Activated CD4-positive, alpha-beta T cell treated with anti-CD3 and anti-CD28 coated beads, Interleukin-2, amount 50 U/mL, for 16 hours (primary cell): Measurements from ENCODE around the gene GPHB5.
"Not testable (repeated sequence)": the region's sequence is repeated elsewhere in the genome, so short reads cannot be mapped to it uniquely, and the experiment has no call there.

Experiments
- DNase-seq: peaks from one replicate; pipeline ENCODE4 v3.0.0-alpha.2; 2020

Gene GPHB5

DNA sequence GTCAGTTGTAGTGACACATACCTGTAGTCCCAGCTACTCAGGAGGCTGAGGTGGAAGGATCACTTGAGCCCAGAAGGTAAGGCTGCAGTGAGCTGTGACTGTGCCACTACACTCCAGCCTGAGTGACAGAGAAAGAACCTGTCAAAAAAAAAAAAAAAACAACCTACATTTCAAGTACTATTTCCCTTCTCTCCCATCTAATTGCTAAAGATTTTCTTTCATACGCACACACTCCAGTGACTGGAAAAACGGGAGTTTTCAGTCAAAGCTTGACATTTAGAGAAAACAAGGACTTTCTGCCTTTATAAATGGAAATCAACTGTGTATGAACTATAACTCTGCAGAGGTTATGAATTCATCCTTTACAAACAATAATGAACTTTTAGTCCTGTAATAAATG lies 25.9 kb downstream of the GPHB5 start:
- no peak for DNase-seq

DNA sequence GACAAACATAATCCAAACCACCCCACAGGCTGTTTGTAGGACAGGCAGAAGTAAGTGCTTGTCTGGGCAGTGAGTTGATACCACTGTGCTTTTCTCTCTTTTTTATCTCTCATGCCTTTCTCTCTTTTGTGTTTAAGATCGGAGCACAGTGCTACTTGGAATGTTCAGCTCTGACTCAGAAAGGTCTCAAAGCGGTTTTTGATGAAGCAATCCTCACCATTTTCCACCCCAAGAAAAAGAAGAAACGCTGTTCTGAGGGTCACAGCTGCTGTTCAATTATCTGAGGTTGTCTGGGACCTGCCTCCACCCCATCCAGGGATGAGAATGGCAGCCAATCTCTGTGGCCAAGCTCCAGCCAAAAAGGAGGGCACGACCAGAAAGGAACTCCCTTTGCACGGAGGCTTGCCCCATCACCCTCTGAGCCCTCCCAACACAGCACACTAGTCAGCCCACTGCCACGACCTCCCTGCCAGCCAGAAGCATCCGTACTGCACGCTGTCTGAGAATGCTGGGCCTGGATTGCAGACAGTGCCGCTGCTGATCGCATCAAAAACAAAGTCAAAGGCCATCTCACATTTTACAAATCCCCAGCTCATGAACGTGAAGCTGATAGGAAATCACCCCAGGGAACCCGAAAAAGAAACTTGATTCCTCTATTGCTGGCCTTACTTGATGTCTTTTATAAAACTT lies 27.8 kb downstream of the GPHB5 start:
- no peak for DNase-seq

DNA sequence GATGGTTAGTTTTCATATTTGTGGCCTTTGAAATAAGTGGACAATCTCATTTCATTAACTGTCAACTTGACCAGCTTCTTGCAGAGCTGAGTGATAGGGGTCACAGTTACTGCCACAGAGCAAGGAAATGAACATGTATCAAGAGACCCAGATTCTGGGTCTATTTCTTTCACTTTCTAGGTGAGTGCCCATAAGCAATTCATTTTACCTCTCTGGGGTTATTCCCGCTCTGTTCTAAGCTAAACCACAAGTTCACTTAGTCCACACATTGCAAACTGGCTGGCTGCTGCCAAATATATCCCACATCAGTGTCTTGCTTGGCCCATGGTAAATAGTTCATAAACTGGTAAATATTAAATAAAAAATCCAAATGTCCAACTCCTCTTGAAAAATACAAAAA lies 29.9 kb downstream of the GPHB5 start:
- no peak for DNase-seq

DNA sequence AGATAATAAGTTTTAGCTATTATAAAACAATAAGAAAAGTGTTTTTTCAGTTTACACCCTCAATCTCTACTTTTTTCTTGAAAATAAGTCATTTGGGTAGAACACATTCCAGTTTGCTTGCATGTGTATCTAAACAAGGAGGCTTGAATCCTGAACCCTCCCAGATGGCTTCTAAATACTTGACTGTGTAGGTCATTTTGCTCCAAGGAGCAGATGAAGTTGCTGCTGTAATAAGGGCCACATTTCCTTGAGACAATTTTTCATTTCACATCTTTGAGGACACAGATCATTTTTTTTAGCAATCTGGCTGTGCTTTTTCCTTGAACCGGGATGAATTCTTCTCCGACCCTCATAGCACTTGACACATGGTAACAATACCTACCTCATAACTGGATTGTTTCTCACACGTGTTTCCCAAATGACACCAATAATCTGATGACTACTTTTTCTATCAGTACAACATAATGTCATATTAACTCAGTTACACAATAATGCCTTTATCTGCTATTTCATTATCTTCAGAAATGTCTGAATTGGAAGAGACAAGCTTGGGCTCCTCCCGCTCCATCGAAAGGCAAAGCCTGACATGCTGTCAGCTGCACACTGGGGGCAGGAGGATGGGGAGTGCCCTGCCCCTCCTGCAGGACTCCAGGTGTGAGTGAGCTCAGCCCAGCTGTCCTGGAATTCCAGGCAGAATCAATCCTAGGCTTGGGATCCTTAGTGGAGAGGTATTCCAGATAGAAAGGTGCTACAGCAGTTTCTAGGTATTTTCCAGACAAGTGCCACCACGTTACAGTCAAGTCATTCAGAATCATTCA lies 30.9 kb downstream of the GPHB5 start:
- no peak for DNase-seq

DNA sequence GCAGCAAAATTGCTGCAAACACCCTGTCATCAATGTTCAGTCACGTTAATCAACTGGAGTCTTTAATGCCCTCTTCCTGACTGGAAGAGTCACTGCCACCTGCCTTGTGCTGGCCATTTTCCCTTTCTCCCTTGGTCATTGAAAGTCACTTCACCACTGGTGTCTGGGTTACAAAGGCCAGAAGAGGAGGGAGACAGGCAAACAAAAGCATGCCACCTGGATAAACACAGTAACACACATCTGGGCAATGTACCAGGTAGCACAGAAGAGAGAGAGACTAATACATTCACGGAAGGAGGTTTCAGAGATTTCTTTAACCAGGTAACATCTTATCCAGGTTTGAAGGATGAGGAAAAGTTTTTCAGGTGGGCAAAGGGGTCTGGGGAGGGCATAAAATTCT lies 32.7 kb downstream of the GPHB5 start:
- DNase-seq: no peak

DNA sequence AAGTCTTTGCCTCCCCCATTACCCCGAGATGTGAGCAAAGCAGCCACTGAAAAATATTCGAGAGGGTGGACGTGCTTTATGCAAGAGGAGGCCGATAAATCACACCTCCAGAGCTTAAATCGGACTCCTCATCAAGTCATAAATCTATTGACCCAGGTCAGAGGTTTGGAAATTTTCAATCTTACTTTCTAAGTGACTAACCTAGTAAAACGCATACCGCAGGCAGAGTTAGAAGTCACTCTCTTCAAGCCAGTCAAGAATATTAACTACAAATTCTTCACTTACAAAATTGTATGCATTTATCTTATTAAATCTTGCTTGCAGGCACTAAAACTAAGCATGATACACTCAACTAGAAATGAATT lies 34.9 kb downstream of the GPHB5 start:
- peak; percentile 28 for DNase-seq

GRCh38 chr14:63282997-63283883 lies 35.5 kb downstream of the GPHB5 start:
- DNase-seq: peak; percentile 62

DNA sequence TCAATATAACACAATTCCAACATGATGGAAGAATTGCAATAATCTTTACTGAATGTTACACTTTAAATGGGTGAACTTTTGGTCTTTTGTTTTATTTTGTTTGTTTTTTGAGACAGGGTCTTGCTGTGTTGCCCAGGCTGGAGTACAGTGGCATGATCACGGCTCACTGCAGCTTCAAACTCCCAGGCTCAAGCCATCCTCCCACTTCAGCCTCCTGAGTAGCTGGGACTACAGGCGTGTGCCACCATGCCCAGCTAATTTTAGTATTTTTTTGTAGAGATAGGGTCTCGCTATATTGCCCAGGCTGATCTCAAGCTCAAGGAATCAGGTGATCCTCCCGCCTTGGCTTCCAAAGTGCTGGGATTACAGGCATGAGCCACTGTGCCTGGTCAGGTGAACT lies 38.8 kb downstream of the GPHB5 start:
- DNase-seq: not testable (repeated sequence)

DNA sequence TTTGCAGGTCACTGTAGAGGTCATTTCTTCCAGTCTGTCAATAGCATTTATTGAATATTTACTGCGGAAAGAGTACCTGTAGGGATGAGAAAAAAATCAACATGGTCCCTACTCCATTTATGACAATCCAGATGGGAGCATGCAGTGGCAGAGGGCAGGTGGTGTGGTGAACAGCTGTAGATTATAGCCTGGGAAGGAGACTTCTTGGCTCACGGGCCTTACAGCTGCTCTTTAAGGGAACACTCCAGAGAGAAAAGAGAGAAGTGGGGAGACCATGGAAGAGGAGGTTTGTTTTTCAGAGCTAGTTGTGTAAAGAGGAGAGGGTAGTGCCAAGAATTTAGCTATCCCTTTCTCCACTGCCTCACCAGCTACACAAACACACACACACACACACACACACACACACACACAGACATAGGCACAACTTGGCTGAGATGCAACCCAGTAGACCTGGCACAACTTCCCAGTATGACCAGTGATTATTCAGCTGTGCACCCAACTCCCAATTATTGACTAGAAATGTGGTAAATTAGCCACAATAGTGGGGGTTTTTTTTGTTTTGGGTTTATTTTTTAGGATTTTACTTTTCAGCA lies 41.0 kb downstream of the GPHB5 start:
- DNase-seq: no peak

DNA sequence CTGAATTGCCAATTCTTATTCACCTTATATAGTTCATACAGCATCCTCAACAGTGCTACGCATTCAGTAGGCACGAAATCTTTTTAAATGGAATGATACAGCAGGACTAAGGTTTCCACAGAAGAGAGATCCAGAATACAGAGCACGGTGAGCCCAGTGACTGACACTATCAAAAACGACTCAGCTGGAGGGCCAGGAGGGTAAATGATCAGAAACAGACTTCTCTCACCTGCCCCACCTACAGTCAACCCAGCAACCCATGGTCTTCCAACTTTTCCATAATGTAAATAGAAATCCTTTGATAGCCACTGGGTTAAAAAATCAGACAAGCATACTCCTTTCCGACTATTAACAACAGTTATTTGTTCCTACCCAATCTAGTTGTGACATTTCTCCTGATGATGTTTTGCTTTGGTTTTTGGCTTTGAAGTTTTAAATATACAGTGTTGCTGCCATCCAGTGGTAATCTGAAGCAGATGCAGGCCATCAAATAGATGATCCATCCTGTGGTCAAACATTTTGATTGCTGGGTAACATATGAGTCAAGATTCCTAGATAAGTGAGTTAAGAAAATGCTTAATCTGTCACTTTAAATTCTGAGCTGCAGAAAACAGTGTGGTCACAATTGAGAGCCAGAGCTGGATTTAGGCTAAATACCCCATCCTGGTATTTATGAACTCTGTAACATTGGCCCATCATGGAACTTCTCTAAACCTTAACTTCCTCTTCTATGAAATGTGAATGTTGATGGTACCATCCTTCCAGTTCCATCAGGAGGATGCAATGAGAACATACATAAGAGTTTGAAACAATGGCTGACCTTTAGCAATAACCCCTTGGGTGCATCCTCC lies 42.0 kb downstream of the GPHB5 start:
- DNase-seq: peak; percentile 49

DNA sequence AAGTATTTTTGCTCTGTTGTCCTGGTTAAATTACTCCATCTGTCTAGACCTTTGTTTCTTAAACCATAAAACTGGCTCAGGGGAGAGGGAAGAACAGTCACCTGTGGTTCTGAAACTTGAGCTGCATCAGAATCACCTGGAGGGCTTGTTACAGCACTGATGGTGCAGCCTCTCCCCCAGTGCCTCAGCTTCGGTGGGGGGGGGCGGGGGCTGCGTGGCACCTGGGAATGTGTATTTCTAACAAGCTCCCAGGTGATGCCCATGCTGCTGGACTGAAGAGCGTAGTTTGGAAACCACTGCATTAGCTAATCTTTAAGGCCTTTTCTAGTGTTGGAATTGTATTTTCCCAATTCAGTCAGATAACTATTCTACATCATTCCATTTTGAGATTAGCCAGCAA lies 42.7 kb downstream of the GPHB5 start:
- DNase-seq: no peak

DNA sequence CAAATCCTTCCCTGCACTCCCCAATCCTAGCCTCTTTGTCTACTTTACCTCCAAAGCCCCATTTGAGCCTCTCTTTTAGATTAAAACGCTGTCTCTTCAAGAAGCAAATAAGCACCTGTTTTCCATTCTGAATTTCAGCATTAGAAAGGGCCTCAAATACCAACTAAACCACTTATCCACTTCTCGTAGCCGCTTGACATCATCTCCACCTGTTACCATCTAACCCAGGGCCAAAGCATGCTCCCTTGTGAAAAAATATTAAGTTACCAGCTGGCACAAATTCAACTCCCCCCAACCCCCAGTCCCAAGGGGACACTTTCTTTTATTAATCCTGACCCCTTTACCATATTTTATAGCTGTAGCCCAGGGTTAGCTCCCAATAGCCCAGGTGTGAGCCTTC lies 43.1 kb downstream of the GPHB5 start:
- DNase-seq: no peak

DNA sequence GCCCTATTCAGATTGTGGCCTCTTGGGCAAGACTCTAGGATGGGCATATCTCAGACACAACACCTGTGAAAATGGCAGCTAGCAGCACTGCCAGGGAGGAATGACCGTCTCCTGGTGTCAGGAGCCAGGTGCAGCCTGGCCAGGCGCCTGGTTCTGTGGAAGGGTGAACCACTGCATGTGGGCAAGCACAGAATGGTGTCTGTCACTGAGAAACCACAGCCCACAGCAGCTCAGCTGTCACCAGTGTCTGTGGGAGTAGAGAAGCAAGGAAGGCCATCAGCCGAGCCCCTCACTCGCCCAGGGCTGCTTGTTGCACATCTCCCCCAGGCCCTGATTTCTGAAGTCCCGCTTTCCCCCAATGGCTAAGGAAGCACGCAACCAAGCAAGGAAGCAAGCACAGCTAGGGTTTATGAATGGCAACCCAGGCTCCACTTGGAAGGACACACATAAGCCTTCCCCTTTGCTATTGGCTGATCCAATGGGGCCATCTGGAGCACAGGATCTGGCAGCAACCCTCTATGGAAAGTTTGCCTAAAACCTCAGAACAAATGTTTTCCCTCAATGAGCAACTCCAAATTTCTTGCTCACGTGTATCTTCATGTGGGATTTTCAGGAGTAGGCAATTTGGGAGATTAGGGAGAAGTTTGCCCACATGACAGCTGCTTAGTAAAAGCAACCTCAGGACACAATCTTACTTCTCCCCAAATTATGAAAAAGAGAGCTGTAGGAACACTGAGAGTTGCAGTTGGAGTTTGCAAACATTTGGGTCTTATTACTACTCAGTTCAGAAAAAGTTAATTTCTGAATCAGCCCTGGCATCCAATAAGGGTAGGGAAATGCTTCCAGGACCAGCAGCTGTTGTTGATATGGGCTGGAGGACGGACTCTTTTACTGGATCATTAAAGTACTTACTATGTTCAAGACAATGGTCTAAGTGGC lies 44.7 kb downstream of the GPHB5 start:
- no peak for DNase-seq

DNA sequence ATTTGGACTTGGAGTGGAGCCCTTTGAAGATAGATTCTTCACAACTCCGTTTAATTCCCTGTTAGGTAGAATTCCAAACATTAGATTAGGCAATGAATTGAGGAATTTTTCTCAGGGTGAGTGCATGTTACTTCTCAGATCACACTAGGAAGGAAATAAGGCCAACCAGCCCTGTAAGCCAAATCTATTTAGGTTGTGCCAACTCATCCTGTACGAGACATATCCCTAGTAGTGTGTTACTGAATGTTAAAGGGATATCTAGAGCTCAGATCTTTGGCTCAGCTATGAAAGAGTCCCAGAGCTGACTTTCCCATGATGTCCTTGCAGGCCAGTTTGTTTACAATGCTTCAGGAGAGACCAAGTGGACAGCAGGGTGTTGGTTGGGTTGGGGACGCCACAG lies 45.6 kb downstream of the GPHB5 start:
- DNase-seq: no peak

GRCh38 chr14:63269561-63270225 lies 49.0 kb downstream of the GPHB5 start:
- no peak for DNase-seq

DNA sequence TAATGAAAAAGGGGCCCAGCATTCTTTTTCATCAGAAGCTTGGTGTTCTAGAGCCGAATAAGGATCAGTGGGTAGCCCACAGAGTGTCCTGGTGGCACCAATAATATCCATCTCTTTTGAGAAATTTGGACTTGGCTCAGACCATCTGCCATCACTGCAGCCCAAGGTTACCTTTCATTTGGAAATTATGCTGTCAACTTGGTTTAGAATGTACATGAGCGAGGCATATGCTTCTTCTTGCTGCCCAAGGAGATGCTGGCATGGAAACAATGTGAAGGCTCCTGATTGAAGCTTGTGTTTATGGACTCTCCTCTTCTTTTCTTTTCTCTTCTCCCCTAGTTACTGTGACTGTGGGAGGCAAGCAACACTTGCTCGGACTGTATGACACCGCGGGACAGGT lies 50.0 kb downstream of the GPHB5 start:
- no peak for DNase-seq

- no peak for DNase-seq
These were observed 51.6 kb downstream of the GPHB5 start for GRCh38 chr14:63267171-63267570.

DNA sequence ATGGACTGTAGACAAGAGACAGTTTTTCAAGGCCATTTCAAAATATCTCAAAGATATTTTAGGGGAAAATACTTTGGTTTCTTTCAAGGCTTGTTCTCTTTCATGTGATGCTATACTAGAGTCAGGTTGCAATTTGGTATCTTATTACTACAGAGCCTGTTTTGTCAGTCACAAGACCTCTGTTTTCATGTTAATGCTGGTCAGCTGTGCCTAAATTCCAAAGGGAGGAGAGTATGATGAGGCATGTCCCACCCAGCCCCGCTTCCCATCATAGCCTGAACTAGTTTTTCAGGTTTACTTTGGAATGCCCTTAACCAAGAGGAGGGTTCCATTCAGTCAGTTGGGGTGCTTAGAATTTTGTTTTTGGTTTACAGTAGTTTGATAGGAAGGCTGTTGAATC lies 52.6 kb downstream of the GPHB5 start:
- no peak for DNase-seq
